ENCODE measurements around the gene AIP.

The AIP gene

DNA sequence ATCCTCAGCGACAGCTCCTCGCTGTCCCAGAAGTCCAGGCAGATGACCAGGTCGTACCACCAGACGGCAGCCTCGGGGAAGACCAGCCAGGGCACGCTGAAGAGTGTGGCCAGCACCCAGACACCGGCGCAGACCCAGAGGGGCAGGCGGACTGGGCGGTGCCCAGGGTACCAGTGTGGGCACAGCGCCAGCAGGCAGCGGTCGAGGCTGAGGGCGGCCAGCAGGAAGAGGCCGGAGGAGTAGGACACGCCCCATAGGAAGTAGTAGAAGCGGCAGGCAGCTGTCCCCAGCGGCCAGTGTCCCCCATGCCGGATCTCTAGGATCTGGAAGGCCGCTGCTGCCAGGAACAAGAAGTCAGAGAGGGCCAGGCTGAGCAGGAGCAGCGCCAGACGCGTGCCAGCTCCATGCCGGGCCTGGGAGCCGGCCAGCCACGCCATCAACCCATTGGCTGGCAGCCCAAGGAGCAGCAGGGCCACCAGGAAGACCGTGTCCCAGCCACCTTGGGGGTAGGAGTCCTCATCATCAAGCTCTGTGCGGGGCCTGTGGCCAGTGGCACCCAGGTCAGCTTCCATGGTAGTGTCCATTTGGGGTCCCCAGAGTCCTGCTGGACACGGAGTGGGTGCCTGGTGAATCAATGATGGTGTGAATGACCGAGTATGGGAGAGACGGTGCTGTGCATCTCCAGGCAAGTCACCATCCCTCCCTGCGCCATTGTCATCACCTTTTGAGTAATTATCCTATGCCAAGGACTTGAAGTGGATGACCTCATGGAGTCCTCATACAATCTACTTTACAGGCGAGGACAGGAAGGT is 30.5 kb upstream of the AIP start, which contains the start of gene GPR152:
Gene GPR152 (minus strand): TSS at position 589 of the 812 bp plus-strand sequence. CDS start 5 bp downstream, at position 584.
- no peaks in the 10 kb centered on the region for H3K27me3 ChIP-seq
- no peaks in the 10 kb centered on the region for H3K9me3 ChIP-seq (replicated peaks in 1 of 11)
- H4K20me1 ChIP-seq, result no peaks in the 10 kb centered on the region; a peak in 1 of 22 replicates
- peaks cover 22 to 57% (median 38%) of the 10 kb centered on the region in 10 experiments for H3K4me1 ChIP-seq
- peak within 1 kb of the TSS in 2 of 11 experiments; percentile 16 to 41; a peak in 1 of 22 replicates for H3K27ac ChIP-seq
- peak within 1 kb of the TSS in 5 of 11 experiments; percentile 9 to 65 (median 37); a peak in 5 of 22 replicates for H3K9ac ChIP-seq
- no peak for TF ChIP-seq Cebpa-rat (IDR thresholded peaks at IDR 0.05)
- peak within 1 kb of the TSS in 7 of 11 experiments; percentile 3 to 92 (median 10); a peak in 9 of 22 replicates for H3K4me2 ChIP-seq
- H3K36me3 ChIP-seq, result no peaks in the 10 kb centered on the region
- no peak within 1 kb of the TSS for H3K4me3 ChIP-seq

DNA sequence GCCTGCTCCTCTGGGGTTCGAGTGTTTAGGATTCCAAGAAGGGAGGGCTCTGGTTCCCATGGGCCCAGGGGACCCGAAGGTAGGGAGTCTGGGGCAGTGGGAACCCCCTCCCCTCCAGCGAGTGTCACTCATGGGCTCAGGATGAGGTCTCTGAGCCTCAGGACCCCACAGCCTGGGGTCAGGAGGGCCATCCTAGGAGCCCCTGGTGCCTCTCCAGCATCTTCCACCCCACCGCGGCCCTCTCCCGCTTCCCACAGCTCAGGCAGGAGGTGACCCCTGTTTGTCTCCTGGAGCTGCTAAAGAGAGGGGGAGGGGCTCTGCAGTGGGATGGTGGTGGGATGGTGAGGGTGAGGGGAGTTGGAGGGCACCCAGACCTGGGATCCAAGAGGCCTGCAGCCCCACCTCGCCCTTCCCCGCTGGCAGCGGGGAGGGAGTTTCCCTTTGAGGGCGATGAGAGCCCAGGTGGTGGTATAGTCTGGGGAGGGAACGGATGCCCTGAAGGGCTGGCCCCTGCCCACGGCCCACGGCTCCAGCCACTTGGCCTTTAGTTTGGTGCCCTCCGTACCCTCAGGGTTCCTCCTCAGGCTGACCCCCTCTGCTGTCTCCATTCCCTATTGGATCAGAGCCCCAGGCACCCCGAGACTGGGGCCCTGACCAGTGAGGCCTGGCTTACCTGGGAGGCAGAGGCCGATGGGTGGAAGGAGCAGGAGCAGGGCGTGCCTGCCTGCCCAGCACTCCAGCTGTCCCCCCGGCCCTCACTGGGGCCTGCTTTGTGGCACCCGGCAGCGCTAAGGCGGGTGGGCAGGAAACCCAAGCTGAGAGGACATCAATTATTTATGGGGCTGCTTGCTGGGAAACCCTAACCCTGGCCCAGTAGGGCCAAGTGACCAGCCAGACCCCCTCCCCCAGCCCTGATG is 28.8 kb upstream of the AIP start:
- H3K27me3 ChIP-seq, result no peaks in the 10 kb centered on the region

DNA sequence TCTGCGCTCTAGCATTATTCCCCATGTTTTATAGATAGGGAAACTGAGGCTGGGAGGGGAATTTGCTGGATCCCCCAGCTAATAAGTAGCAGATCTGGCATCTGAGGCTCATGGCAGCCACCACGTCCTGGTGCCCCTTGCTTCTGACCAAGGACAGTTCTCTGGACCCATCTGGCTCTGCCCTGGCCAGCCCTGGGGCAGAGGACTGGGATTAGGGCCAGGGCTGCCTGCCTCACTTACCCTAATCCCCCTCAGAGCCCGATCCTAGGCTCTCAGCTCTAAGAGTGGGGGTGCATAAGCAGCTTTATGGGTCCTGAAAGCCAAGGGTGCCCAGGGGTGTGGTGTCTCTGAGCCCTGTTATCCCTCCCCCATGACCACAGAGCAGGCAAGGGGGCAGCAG is 27.8 kb upstream of the AIP start, which contains the start of gene CABP4:
Gene CABP4 (plus strand): TSS at position 301 of the 400 bp plus-strand sequence. CDS start 70 bp downstream, at position 371.
- TF ChIP-seq Cebpa-rat (IDR thresholded peaks at IDR 0.05), result no peak
- peak within 1 kb of the TSS in 3 of 11 experiments; percentile 35 to 51 (median 35); a peak in 2 of 22 replicates for H3K9ac ChIP-seq
- H3K27me3 ChIP-seq, result no peaks in the 10 kb centered on the region
- H3K4me3 ChIP-seq, result no peak within 1 kb of the TSS
- H3K27ac ChIP-seq, result 0 out of 22 replicates have a peak within 1 kb of the TSS, but pooled peaks of 1 of the 11 experiments have one; percentile 4
- no peaks in the 10 kb centered on the region for H3K9me3 ChIP-seq (replicated peaks in 1 of 11)
- H3K4me2 ChIP-seq, result no peak within 1 kb of the TSS; a peak in 1 of 22 replicates
- H4K20me1 ChIP-seq, result no peaks in the 10 kb centered on the region
- peaks cover 13 to 40% (median 29%) of the 10 kb centered on the region in 10 experiments for H3K4me1 ChIP-seq
- no peaks in the 10 kb centered on the region for H3K36me3 ChIP-seq

More for the DNA sequence above, 28.8 kb upstream of the AIP start:
- H3K9ac ChIP-seq, result peak overlapping the region in 2 of 11 experiments; percentile 35 to 51; a peak in 1 of 22 replicates
- no peaks in the 10 kb centered on the region for H3K36me3 ChIP-seq
- H3K9me3 ChIP-seq (replicated peaks in 1 of 11), result no peaks in the 10 kb centered on the region
- H3K4me2 ChIP-seq, result no peak overlapping the region
- H3K4me1 ChIP-seq, result peaks cover 13 to 40% (median 29%) of the 10 kb centered on the region in 10 experiments
- H3K27ac ChIP-seq, result 0 out of 22 replicates have a peak overlapping the region, but pooled peaks of 1 of the 11 experiments have one; percentile 4
- H3K4me3 ChIP-seq, result no peak overlapping the region
- H4K20me1 ChIP-seq, result no peaks in the 10 kb centered on the region; a peak in 1 of 22 replicates
- no peak for TF ChIP-seq Cebpa-rat (IDR thresholded peaks at IDR 0.05)

DNA sequence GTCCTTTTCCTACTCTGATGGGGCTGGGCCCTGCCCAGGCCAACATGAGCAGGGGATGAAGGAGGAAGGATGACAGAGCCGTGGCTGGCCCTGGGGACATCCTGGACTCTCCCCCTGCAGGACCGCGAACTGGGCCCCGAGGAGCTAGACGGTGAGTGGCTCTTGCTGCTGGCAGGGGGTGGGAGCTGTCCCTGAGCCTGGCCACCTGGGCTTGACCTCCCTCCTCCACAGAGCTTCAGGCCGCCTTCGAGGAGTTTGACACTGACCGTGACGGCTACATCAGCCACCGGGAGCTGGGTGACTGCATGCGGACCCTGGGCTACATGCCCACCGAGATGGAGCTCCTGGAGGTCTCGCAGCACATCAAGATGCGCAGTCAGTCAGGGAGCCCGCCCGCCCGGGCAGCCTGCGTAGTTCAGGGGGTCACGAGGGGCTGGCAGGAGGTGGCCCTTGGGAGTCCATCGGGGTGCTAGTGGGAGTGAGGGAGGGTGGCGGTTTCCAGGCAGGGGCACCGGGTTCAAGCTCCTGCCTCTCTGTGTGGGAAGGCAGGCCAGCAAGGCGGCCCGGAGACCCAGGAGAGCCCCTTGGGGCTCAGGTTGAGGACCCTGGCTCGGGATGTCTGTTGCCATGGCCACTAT is 26.6 kb upstream of the AIP start:
- Histone ChIP-seq H4K20me1 (no peaks in the 10 kb centered on the region), H3K4me1 (peaks cover 13 to 33% (median 23%) of the 10 kb centered on the region in 10 experiments), H3K9me3 (replicated peaks in 1 of 11) (no peaks in the 10 kb centered on the region), H3K4me3 (no peak overlapping the region), H3K27me3 (no peaks in the 10 kb centered on the region), H3K36me3 (no peaks in the 10 kb centered on the region), H3K27ac (no peak overlapping the region), H3K4me2 (no peak overlapping the region; a peak in 1 of 22 replicates), H3K9ac (peak overlapping the region in 1 of 11 experiments; percentile 35; a peak in 1 of 22 replicates)
- no peak for TF ChIP-seq Cebpa-rat (IDR thresholded peaks at IDR 0.05)

DNA sequence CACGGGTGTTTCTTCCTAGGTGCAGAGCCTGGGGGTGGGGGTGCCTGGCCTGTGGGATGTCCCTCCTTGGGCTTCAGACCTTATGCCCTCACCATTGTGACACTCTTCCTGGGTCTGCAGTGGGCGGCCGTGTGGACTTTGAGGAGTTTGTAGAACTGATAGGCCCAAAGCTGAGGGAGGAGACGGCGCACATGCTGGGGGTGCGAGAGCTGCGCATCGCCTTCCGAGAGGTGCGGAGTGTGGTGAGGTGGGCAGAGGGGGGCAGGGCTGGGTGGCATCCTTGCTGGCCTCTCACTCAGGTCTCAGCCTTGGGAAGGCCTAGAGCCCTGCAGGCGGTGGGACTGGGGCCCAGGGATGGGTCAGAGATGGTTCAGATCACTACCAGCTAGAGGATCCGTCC is 25.4 kb upstream of the AIP start:
- Histone ChIP-seq H3K4me2 (no peak overlapping the region), H3K4me3 (no peak overlapping the region), H4K20me1 (no peaks in the 10 kb centered on the region), H3K9me3 (replicated peaks in 1 of 11) (no peaks in the 10 kb centered on the region), H3K36me3 (no peaks in the 10 kb centered on the region), H3K27me3 (no peaks in the 10 kb centered on the region), H3K4me1 (peaks cover 11 to 20% (median 14%) of the 10 kb centered on the region in 10 experiments; a peak in 19 of 20 replicates), H3K9ac (no peak overlapping the region), H3K27ac (no peak overlapping the region)
- no peak for TF ChIP-seq Cebpa-rat (IDR thresholded peaks at IDR 0.05)

DNA sequence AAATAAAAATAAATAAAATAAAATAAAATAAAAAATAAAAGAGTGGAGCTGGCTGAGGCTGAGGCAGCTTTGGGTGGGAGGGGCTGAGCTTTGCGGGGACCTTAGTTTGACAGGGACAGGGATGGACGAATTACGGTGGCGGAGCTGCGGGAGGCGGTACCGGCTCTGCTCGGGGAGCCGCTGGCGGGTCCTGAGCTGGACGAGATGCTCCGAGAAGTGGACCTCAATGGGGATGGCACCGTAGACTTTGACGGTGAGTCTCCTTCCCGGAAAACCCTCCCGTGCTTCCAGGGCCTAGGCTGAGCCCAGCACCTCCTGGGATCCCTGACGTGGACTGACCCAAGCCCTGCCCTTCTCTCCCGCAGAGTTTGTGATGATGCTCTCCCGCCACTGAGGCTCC is 24.6 kb upstream of the AIP start:
- H3K9me3 ChIP-seq (replicated peaks in 1 of 11), result no peaks in the 10 kb centered on the region
- no peak overlapping the region for H3K9ac ChIP-seq
- TF ChIP-seq Cebpa-rat (IDR thresholded peaks at IDR 0.05), result no peak
- no peaks in the 10 kb centered on the region for H4K20me1 ChIP-seq
- H3K4me3 ChIP-seq, result no peak overlapping the region
- no peak overlapping the region for H3K4me2 ChIP-seq
- peaks cover 12 to 20% (median 16%) of the 10 kb centered on the region in 10 experiments; a peak in 19 of 20 replicates for H3K4me1 ChIP-seq
- no peaks in the 10 kb centered on the region for H3K36me3 ChIP-seq
- no peaks in the 10 kb centered on the region for H3K27me3 ChIP-seq
- H3K27ac ChIP-seq, result no peak overlapping the region

DNA sequence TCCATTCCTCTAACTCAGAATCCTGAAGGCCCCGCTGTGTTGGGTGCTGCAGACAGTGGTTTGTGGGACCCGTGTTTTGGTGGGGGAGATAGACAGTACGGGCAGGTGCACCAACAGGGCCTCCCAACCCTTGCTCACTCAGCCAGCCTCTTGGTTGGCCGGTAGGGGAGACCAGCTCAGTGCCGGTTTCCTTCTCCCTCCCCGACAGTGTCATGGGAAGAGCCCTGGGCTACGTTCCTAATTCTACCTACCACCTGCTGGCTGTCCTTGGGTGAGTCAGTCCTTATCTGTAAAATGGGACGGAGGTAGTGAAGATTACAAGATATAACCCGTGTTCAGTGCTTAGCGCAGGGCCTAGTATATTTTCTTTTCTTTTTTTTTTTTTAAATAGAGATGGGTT is 19.6 kb upstream of the AIP start:
- no peaks in the 10 kb centered on the region for H4K20me1 ChIP-seq
- H3K9me3 ChIP-seq (replicated peaks in 1 of 11), result no peaks in the 10 kb centered on the region
- peak overlapping the region in 7 of 11 experiments; percentile 83 to 99 (median 93); a peak in 12 of 22 replicates for H3K4me2 ChIP-seq
- H3K4me1 ChIP-seq, result peaks cover 55 to 66% (median 61%) of the 10 kb centered on the region in 10 experiments
- H3K27ac ChIP-seq, result no peak overlapping the region
- no peaks in the 10 kb centered on the region for H3K36me3 ChIP-seq
- no peak overlapping the region for H3K4me3 ChIP-seq
- H3K27me3 ChIP-seq, result no peaks in the 10 kb centered on the region
- TF ChIP-seq Cebpa-rat (IDR thresholded peaks at IDR 0.05), result no peak
- H3K9ac ChIP-seq, result no peak overlapping the region

DNA sequence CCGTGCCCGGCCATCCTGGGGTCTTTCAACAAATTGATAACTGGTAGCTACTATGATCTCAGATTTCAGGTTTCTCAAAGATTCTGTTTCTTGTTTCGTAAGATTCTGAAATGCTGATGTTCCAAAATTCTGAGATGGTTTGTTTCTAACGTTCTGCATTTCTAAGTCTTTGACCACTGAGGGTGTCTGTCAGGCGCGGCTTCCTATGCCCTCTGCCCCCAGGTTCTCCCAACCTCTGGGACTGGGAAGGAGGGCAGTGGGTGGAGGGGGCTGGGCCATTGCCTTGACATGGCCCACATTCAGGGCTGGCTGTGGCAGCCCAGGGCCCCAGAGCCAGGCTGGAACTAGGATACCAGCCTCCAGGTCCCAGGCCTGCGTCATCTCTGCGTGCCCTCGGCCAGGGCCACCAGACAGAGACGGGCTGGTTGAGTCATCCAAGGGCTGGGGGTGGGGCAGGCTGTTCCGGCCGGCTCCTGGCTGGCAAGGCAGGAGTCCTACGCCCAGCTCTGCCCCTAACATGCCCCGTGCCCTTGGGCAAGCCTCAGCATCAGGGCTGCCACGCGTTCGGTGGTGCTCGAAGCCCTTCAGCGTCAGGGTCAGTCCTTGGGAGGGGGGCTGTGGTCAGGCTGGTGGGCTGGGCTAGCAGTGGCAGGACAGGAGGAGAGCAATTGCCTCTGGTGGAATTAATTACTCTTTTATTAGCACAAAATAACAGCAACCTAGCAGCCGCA is 19.0 kb upstream of the AIP start:
- H3K9ac ChIP-seq, result peak overlapping the region; percentile 75 to 87 (median 84)
- H3K9me3 ChIP-seq (replicated peaks in 1 of 11), result no peaks in the 10 kb centered on the region
- peak overlapping the region; percentile 74 to 91 (median 84); a peak in 21 of 22 replicates for H3K27ac ChIP-seq
- H3K4me1 ChIP-seq, result peaks cover 59 to 72% (median 67%) of the 10 kb centered on the region in 10 experiments
- no peaks in the 10 kb centered on the region for H4K20me1 ChIP-seq
- H3K36me3 ChIP-seq, result no peaks in the 10 kb centered on the region
- H3K4me2 ChIP-seq, result peak overlapping the region; percentile 83 to 99 (median 93)
- peak overlapping the region; percentile 62 to 81 (median 71) for H3K4me3 ChIP-seq
- H3K27me3 ChIP-seq, result no peaks in the 10 kb centered on the region
- TF ChIP-seq Cebpa-rat (IDR thresholded peaks at IDR 0.05), result no peak

Measured in BLaER1 treated with 17β-estradiol and CSF1 and Interleukin-3, amounts not matched to agents 10 nM and 100 nM (cell line).